Renal cortical epithelial cell (primary cell): ENCODE results near the gene OR4F15. TPM values are rescaled to one million over a fixed set of nuclear protein-coding genes. Genes with fewer than 3 reads are reported as not detected.
A peak's percentile ranks its signal among the peaks of the same experiment; 100 is the strongest.

Source experiments
- DNase-seq: peaks from one replicate; pipeline ENCODE4 v3.0.0-alpha.2; 2011; ENCODE audit warnings: low read depth
- total RNA-seq: library from RNA; depleted of rRNA; stranded (reverse); fragments of >200 nt; gene quantifications from 2 replicates; pipeline ENCODE4 v1.2.3, GENCODE V29; 2014

The OR4F15 gene
- total RNA-seq, 1 donor from 2014 or later, result 0.20 TPM

DNA sequence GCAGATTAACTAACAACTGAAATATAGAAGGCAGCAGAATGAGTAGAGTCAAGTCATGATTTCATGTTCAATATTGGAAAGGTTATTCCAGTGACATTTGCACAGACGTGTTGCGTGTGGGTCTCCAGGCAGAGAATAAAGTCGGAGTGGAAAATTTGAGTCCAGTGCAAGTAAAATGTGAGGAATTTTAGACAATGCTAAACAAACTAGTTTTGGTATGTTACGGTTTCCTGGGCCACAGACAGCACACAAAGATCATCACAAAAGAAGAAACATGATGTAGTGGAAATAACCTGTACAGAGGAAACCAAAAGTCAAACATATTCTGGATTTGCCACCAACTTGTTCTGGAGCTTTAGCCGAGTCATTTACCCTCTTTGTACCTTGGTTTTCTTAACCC, 8.3 kb upstream of the OR4F15 start:
- no peak for DNase-seq

DNA sequence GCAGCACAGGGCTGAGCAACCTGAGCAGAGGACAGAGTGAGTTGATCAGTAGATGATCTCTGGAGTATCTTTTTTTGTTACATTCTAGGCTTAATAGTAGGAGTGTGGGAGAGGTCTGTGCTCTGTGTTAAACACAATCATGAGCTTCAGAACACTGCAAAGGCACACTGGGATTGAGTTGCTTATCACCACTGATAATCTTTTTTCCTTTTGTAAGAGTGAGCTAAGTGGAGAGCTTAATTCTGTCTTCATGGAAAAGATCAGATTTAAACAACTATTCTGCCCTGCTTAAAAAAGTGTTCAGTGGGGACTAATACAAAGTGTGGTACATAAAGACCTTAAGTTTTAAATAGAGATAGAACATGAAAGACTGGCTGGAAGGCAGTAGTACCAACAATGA, 7.6 kb upstream of the OR4F15 start:
- no peak for DNase-seq

DNA sequence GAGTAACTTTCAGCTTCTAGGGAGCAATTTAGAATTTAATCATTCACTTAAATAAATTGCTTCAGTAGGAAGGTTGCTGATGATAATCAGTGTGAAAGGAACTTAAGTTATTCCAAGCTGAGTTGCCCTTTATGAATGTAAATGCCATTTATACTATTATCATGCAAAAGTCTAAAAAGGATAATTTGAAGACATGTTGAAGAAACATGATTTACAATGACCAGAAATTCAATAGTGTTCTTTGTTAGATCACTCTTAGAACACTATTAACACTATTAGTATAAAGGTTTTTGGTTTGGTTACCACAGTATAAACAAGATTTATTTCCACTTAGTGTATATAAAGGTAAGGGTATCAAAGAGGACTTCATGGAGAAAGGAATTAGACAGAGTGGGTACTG, 7.1 kb upstream of the OR4F15 start:
- no peak for DNase-seq

DNA sequence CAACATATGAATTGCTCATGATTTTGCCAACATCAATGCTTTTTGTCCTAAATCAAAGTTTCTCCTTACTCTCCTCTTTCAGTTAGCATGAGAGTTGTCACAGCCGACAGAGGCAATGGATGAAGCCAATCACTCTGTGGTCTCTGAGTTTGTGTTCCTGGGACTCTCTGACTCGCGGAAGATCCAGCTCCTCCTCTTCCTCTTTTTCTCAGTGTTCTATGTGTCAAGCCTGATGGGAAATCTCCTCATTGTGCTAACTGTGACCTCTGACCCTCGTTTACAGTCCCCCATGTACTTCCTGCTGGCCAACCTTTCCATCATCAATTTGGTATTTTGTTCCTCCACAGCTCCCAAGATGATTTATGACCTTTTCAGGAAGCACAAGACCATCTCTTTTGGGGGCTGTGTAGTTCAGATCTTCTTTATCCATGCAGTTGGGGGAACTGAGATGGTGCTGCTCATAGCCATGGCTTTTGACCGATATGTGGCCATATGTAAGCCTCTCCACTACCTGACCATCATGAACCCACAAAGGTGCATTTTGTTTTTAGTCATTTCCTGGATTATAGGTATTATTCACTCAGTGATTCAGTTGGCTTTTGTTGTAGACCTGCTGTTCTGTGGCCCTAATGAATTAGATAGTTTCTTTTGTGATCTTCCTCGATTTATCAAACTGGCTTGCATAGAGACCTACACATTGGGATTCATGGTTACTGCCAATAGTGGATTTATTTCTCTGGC, 6.2 kb upstream of the OR4F15 start:
- DNase-seq, result no peak

DNA sequence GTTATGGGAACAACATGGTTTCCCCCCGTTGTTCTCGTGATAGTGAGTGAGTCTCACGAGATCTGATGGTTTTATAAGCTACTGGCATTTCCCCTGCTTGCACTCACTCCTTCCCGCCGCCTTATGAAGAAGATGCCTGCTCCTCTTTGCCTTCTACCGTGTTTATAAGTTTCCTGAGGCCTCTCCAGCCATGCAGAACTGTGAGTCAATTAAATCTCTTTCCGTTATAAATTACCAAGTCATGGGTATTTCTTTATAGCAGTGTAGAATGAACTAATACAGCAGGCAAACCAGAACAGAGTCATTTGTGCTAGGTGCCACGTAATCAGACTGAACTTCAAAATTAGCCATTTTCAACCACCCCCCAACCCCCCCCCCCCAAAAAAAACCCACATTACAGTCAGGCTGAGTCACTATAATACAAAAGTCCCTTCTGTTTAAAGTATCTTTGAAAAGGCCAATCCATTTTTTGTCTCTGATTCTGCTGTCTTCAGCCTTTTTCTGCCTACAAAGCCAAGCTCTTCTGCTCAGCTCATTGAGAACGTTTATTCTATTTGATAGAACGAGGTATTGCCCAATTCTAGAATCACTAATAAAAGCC, 4.6 kb upstream of the OR4F15 start:
- DNase-seq, result peak; percentile 97

DNA sequence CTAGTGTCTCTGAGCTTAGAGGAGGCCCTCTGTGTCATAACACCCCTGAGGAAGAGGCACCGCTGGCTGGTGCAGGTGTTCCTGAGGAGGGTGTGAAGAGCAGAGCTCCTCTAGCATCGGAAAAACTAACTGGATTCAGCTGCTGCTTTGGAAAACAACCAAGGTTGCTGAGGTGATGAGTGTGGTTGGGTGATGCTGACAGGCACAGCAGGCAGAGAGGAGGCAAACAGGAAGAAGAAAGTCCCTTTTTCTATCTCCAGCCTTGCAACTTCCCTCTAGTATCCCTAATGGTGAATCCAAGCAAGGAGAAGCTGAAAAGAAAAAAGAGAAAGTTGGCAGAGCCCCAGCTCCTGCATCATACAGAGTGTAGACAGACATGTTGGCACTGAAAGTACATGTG, 3.8 kb upstream of the OR4F15 start:
- peak; percentile 89 for DNase-seq

DNA sequence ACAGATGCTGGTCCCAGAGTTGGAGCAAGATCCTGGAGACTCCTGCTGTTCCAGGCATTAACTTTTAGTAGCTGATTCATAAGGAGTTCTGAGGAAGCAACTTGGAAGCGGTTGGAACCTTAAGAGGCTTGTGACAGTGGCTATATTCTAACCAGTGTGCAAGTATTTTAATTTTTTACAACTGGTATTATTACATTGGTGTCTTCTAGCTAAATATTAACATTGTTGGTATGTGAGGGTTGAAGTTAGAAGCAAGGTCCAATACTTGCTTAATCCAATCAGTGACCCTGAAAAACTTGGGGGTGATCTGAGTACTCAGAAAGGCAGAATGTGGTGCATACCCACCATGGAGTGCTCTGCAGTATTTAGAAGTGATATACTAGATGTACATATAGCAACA, 1.5 kb upstream of the OR4F15 start:
- peak; percentile 75 for DNase-seq

DNA sequence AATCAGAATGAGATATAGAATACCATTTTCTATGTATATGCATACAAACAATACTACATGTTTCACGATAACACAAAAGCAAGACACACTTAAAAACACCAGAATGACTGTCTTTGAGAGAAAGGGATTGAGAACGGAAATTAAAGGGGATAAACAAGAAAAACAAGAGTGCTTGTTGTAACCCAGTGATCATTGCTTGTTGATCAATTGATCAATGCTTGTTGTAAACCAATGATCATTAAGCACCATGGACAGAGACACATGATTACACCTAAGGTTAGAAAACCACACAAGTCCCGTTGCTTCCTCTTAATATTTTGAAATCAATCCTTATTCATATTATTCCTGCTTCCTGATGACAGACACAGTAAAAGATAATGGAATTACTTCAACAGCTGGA, 1.1 kb upstream of the OR4F15 start:
- DNase-seq, result peak; percentile 46

DNA sequence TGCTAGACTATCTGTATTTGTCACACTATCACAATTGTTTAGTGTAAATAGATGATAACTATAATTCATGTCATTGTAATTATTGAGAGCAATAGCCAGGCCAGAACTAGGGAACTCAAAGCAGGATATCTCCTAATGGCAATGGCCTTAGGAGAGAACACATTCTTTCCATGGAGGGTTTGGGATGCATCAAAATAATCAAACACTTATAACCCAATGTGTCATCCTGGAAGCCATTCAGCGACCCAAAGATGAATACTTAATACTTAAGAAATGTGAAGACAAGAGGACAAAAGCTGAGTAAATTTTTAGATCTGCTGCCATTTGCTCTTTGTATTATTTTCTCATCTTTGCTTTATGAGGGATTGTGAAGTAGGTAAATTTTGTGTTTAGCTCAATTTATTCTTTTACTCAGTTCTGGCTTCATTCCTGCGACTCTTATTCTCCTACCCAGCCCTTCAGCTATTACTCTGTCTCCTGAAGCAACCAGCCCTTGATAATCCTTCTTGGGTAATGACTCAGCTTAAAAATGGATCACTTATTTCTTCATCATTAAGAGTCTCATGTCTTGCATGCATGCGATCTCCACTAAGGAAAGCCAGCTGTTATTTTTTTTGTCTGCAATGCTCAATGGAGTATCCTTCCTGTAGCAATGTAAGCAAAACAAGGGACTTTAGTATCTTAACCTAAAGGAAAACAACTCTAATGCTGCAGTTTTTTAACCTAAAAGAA, 2.0 kb downstream of the OR4F15 start:
- peak; percentile 95 for DNase-seq

DNA sequence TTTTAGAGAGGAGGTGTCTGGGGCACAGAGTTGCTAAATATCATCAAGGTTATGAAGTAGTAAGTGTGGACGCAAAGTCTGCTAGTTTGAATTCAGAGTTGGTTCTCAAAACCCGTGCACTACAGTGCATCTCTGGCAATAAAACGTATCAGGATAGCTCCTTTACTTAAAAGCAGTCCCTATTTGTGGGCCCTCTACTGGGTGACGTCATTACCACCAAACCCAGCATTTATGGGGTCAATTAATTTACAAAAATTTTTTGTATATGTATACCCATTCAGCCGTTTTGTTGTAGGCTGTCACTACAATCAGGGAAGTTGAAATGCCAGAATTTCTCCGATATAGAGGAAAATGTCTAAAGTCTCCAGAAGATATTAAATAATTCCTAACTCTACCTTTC, 8.8 kb downstream of the OR4F15 start:
- no peak for DNase-seq

DNA sequence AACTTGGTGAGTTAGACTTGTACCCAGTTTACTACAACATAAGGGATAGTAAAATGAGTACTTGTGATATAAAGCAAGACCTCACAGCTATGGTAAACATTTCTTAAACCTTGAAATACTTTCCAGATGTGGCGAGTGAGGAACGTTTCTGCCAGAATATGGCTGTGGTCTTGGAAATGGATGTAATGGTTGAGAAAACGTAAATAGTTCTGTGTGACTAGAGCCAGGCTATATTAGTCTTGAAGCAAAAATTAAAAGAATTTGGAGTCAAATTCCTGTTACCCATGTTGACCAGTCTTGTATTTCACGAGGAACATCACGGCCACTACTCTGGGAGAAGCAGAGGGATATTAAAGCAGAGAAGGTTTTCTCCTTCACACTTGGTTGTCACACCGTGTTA, 15.3 kb downstream of the OR4F15 start:
- no peak for DNase-seq

DNA sequence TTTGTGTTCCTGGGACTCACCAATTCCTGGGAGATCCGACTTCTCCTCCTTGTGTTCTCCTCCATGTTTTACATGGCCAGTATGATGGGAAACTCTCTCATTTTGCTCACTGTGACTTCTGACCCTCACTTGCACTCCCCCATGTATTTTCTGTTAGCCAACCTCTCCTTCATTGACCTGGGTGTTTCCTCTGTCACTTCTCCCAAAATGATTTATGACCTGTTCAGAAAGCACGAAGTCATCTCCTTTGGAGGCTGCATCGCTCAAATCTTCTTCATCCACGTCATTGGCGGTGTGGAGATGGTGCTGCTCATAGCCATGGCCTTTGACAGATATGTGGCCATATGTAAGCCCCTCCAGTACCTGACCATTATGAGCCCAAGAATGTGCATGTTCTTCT, 16.8 kb downstream of the OR4F15 start:
- no peak for DNase-seq

DNA sequence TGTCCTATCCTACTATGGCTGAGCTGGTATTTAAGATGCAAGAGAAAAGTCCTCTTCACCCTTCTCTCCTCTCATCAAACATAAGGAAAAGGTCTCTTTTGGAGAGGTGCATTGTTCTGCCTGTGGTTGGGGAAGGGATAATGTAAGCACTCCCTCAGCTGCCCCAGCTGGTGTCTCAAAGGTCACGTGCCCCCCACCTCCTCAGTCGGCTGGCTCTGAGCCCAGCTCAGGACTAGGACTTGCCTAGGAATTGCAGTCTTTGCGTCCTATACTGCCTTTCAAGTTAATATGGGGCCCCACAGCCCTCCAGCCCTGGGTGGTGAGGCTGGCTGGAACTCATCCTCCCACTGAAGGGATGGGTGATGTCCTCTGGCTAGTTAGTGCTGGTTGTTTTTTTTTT, 29.7 kb downstream of the OR4F15 start:
- no peak for DNase-seq

DNA sequence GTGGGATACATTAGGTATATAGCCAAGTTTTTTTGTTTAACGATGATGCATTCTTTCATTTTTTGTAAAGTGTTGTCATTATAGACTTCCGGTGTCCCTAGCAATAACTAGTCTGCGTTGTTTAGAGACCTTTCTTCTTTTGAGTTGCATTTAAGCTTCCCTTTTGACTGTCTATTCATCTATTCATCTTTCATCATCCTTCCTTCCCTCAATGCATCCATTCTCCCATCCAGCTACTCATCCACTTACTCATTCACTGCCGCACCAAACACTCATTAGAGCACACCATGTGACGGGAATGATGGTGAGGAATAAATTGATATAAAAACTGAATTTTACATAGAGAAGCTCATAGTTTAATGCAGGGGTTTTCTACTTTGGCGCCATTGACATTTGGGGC, 32.9 kb downstream of the OR4F15 start:
- DNase-seq, result no peak

DNA sequence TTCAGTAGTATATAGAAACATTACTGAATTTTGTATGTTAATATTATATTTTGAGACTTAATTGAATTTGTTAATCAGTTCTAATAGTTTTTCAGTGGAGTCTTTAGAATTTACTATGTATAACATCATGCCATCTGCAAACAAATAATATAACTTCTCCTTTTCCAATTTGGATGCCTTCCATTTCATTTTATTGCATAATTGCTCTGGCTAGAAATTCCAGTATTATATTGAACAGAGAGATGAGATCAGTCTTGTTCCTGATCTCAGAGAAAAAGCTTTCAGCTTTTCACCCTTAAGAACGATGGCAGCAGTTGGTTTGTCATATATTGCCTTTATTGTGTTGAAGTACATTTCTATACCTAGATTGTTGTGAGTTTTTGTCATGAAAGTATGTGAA, 40.4 kb downstream of the OR4F15 start:
- no peak for DNase-seq

Other genes with a start within 250 kb of the OR4F15 start
- 46.2 and 57.1 TPM in 2 replicates for gene TM2D3, start 159.8 kb upstream of the OR4F15 start, total RNA-seq
- 10.2 and 11.3 TPM in 2 replicates for gene TARS3, start 87.7 kb upstream of the OR4F15 start, total RNA-seq
- gene OR4F6, start 8.7 kb upstream of the OR4F15 start, total RNA-seq, result not detected in 2 replicates